B cell (primary cell): ENCODE data around the gene KMT2A. TPM values are rescaled to one million over a fixed set of nuclear protein-coding genes. Genes with fewer than 3 reads are reported as not detected.

Source experiments
- ATAC-seq: fragments of 200-7000 bp; cut with Tn5 transposase; one replicate; pipeline ENCODE4 v1.10.0; 2021; ENCODE audit warnings: low read depth, mild to moderate bottlenecking, moderate number of reproducible peaks, moderate library complexity
- CTCF ChIA-PET: fragments of 350-600 bp; sonication (Branson Sonifier 250); formaldehyde crosslinking; loops from one replicate; lab custom pipeline; 2021; ENCODE audit warnings: antibody characterized with exemption, inconsistent platforms; lab: Charles Lee
- POLR2A ChIA-PET: fragments of 350-600 bp; sonication (Branson Sonifier 250); formaldehyde crosslinking; loops from one replicate; lab custom pipeline; 2021; ENCODE audit warnings: antibody characterized with exemption; lab: Charles Lee
- DNase-seq: peaks from one replicate; pipeline ENCODE4 v3.0.0; 2013
- H2AFZ ChIP-seq: 2 replicates; pipeline ENCODE4 v1.6.1; 2012; ENCODE audit warnings: mild to moderate bottlenecking, low read depth, low read length; ENCODE audit not compliant: insufficient read depth, poor library complexity, severe bottlenecking
- H3K27ac ChIP-seq, 2 donors: 1 replicate in 1 of 2; 2 replicates in 1 of 2; pipeline ENCODE4 v1.5.1; 2012 to 2013; ENCODE audit warnings: low read length in 2 of 2, mild to moderate bottlenecking in 2 of 2, moderate library complexity in 1 of 2
- H3K27me3 ChIP-seq, 4 experiments: fragments of 200-600 bp in 1 of 4; sonication (generic) in 1 of 4; replicated peaks in 1 of 4; 1 replicate in 2 of 4; 2 replicates in 2 of 4; pipeline versions ENCODE4 v1.6.1 to v1.7.0; 2013 to 2016; ENCODE audit warnings: low read length in 3 of 4, mild to moderate bottlenecking in 2 of 4, mixed read lengths in 1 of 4, moderate library complexity in 1 of 4; ENCODE audit not compliant: insufficient read depth in 4 of 4, control insufficient read depth in 3 of 4; ENCODE audit errors: control extremely low read depth in 1 of 4
- H3K36me3 ChIP-seq, 2 experiments: replicated peaks in 1 of 2; 1 replicate in 1 of 2; 2 replicates in 1 of 2; pipeline versions ENCODE4 v1.6.1 to v1.7.1; 2013; ENCODE audit warnings: low read length in 1 of 2; ENCODE audit not compliant: insufficient read depth in 2 of 2, control insufficient read depth in 1 of 2; ENCODE audit errors: control extremely low read depth in 1 of 2, extremely low read depth in 1 of 2
- H3K4me1 ChIP-seq, 2 donors: fragments of 200-600 bp in 1 of 2; sonication (generic) in 1 of 2; 1 replicate in 1 of 2; 2 replicates in 1 of 2; pipeline versions ENCODE4 v1.5.1 to v1.6.1; 2013 to 2017; ENCODE audit warnings: low read length in 2 of 2; ENCODE audit not compliant: control insufficient read depth in 2 of 2, insufficient read depth in 2 of 2
- H3K4me2 ChIP-seq: replicated peaks from 2 replicates; pipeline ENCODE3; 2012; ENCODE audit warnings: mild to moderate bottlenecking, low read depth, low read length; ENCODE audit not compliant: poor library complexity, severe bottlenecking
- H3K4me3 ChIP-seq, 5 experiments: fragments of 200-600 bp in 1 of 5; sonication (generic) in 1 of 5; 1 replicate in 3 of 5; 2 replicates in 2 of 5; pipeline versions ENCODE4 v1.5.1 to v1.7.0; 2011 to 2016; ENCODE audit warnings: low read length in 4 of 5, mild to moderate bottlenecking in 4 of 5, low read depth in 2 of 5, control low read depth in 1 of 5, moderate library complexity in 1 of 5; ENCODE audit not compliant: insufficient read depth in 1 of 5; ENCODE audit errors: control extremely low read depth in 1 of 5, extremely low read depth in 1 of 5
- H3K79me2 ChIP-seq: fragments of 200-600 bp; sonication (generic); one replicate; pipeline ENCODE4 v1.6.0; 2016; ENCODE audit warnings: low read length; ENCODE audit not compliant: control insufficient read depth, insufficient read depth
- H3K9ac ChIP-seq: fragments of 200-600 bp; sonication (generic); 2 replicates; pipeline ENCODE4 v1.6.1; 2017; ENCODE audit warnings: mild to moderate bottlenecking, low read length, moderate library complexity
- H3K9me3 ChIP-seq, 3 donors: one replicate each; pipeline versions ENCODE4 v1.6.1 to v1.7.1; 2013; ENCODE audit warnings: low read length in 2 of 3; ENCODE audit not compliant: control insufficient read depth in 2 of 3, insufficient read depth in 1 of 3; ENCODE audit errors: control extremely low read depth in 1 of 3
- H4K20me1 ChIP-seq: 2 replicates; pipeline ENCODE4 v1.6.0; 2012; ENCODE audit warnings: mild to moderate bottlenecking, low read length; ENCODE audit not compliant: insufficient read depth, control insufficient read depth, poor library complexity, severe bottlenecking
- H3K27ac Mint-ChIP-seq: one replicate; pipeline ENCODE4 v1.8.0; 2021; ENCODE audit warnings: mixed read lengths
- H3K27me3 Mint-ChIP-seq: one replicate; pipeline ENCODE4 v1.8.0; 2021; ENCODE audit warnings: mixed read lengths
- H3K4me1 Mint-ChIP-seq: one replicate; pipeline ENCODE4 v1.8.0; 2021; ENCODE audit warnings: mixed read lengths
- H3K4me3 Mint-ChIP-seq: one replicate; pipeline ENCODE4 v1.8.0; 2021; ENCODE audit warnings: mixed read lengths
- H3K9me3 Mint-ChIP-seq: one replicate; pipeline ENCODE4 v1.8.0; 2022; ENCODE audit warnings: mixed read lengths; ENCODE audit not compliant: insufficient read depth
- EZH2 ChIP-seq: IDR thresholded peaks from 2 replicates; pipeline ENCODE4 v1.6.1; 2012; ENCODE audit warnings: borderline replicate concordance, low read depth, mild to moderate bottlenecking, moderate library complexity, low read length; ENCODE audit not compliant: insufficient read depth, poor library complexity, severe bottlenecking
- WGBS: methylation state at CpG from one replicate; pipeline ENCODE4 v1.1.5; 2013; ENCODE audit warnings: missing lambda C conversion rate; ENCODE audit not compliant: insufficient coverage; 5-methylcytosine and 5-hydroxymethylcytosine counted together
- intact Hi-C: fragments of 100-400 bp; cut with micrococcal nuclease; formaldehyde crosslinking; loops from one replicate; pipeline ENCODE4 v1.10.0; 2022
- polyA plus RNA-seq: library from polyadenylated mRNA; depleted of rRNA; stranded (reverse); fragments of >200 nt; gene quantifications from 2 replicates; pipeline ENCODE4 v1.2.3, GENCODE V29; 2012
- total RNA-seq, 2 donors: library from RNA; stranded (reverse); fragments of 120-200 nt in 1 of 2; gene quantifications; 1 replicate in 1 of 2; 2 replicates in 1 of 2; pipeline versions ENCODE4 v1.2.3 to v1.2.4, GENCODE V29; 2013 to 2022
- TF ChIP-seq, protein P1 (sequence below): fragments of 200-600 bp; IDR thresholded peaks from one replicate; pipeline ENCODE4 v1.8.0; 2022; ENCODE audit warnings: antibody characterized with exemption, mild to moderate bottlenecking

Gene KMT2A
- total and polyA plus RNA-seq, 2 donors (not counting 1 experiment from before 2014, with no cell fraction given), result 32.1 to 175 TPM

DNA sequence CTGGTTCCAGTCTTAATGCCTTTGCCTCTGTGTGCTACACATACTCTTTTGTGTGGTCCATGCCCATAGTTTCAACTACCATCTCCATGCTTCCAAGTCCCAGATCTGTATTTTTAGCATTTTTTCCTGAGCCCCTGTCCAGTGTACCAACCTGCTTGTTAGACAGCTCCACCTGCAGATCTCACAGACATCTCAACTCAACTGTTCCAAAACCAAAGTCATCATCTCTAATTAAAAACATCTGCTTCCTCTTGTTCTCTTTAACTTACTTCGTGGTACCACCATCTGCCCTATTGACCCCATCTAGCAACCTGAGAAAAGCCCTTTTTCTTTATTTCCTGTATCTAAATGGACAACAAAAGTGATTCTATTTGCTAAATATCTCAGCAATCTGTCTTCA is 8.6 kb upstream of the KMT2A start:
- no peak overlapping the region for H3K27ac ChIP-seq
- no peaks in the 10 kb centered on the region for H3K79me2 ChIP-seq
- intact Hi-C loops, result no loop called here
- Mint-ChIP-seq H3K27ac (no peak overlapping the region), H3K27me3 (no peaks in the 10 kb centered on the region), H3K9me3 (no peaks in the 10 kb centered on the region), H3K4me3 (no peak overlapping the region), H3K4me1 (no peaks in the 10 kb centered on the region)
- H4K20me1 ChIP-seq, result no peaks in the 10 kb centered on the region
- WGBS, result 0% methylated on average over 1 of the region's 1 CpG
- ATAC-seq (no peak), DNase-seq (no peak)
- CTCF ChIA-PET, result no interaction called here
- H3K27me3 ChIP-seq, result no peaks in the 10 kb centered on the region
- no peak overlapping the region for H3K4me3 ChIP-seq
- POLR2A ChIA-PET, result no interaction called here
- H2AFZ ChIP-seq, result no peak overlapping the region
- no peaks in the 10 kb centered on the region for H3K36me3 ChIP-seq
- no peak overlapping the region for H3K4me2 ChIP-seq
- H3K9ac ChIP-seq, result no peak overlapping the region
- no peaks in the 10 kb centered on the region for H3K9me3 ChIP-seq
- TF ChIP-seq EZH2, result no peak
- TF ChIP-seq, protein P1, sequence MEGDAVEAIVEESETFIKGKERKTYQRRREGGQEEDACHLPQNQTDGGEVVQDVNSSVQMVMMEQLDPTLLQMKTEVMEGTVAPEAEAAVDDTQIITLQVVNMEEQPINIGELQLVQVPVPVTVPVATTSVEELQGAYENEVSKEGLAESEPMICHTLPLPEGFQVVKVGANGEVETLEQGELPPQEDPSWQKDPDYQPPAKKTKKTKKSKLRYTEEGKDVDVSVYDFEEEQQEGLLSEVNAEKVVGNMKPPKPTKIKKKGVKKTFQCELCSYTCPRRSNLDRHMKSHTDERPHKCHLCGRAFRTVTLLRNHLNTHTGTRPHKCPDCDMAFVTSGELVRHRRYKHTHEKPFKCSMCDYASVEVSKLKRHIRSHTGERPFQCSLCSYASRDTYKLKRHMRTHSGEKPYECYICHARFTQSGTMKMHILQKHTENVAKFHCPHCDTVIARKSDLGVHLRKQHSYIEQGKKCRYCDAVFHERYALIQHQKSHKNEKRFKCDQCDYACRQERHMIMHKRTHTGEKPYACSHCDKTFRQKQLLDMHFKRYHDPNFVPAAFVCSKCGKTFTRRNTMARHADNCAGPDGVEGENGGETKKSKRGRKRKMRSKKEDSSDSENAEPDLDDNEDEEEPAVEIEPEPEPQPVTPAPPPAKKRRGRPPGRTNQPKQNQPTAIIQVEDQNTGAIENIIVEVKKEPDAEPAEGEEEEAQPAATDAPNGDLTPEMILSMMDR, result no peak
- H3K4me1 ChIP-seq, result no peaks in the 10 kb centered on the region

DNA sequence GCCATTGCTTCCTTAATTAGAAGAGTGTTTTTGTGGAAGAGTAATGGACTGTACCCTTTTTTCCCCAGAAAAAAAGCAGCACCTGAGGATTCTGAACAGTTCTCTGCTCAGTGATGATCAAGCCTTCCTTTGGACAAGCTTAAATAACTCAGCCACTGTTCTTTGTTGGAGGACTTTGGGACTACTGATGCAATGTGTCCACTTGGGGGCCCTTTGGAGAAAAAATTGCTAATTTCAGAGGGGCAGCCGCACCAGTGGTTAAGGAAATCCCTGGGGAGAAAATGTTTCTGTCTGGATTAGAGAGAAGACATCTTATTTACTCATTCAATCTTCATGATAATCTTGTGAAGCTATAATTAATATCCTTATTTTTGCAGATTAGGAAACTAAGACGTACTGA is 5.3 kb upstream of the KMT2A start:
- DNase-seq (no peak), ATAC-seq (no peak)
- H3K79me2 ChIP-seq, result no peaks in the 10 kb centered on the region
- Mint-ChIP-seq H3K27me3 (no peaks in the 10 kb centered on the region), H3K9me3 (no peaks in the 10 kb centered on the region), H3K27ac (no peak overlapping the region), H3K4me3 (no peak overlapping the region), H3K4me1 (peaks cover 9% of the 10 kb centered on the region)
- H3K9me3 ChIP-seq, result no peaks in the 10 kb centered on the region
- no peaks in the 10 kb centered on the region for H3K36me3 ChIP-seq
- no peak overlapping the region for H3K4me2 ChIP-seq
- H3K4me3 ChIP-seq, result no peak overlapping the region
- peaks cover 6 to 9% of the 10 kb centered on the region in 2 donors for H3K4me1 ChIP-seq
- H4K20me1 ChIP-seq, result no peaks in the 10 kb centered on the region
- TF ChIP-seq, protein P1, result no peak
- no peak for TF ChIP-seq EZH2
- intact Hi-C loops, result loop anchor here (10.0 kb wide), 1 partner anchor 444 kb away; no protein-coding TSS in a partner anchor
- H3K9ac ChIP-seq, result no peak overlapping the region
- no peaks in the 10 kb centered on the region for H3K27me3 ChIP-seq
- ChIA-PET POLR2A (no interaction called here), CTCF (interaction anchor here (0.9 kb wide), 1 partner anchor 58 kb away, joined by 3 read pairs; no protein-coding TSS in a partner anchor)
- H2AFZ ChIP-seq, result no peak overlapping the region
- no peak overlapping the region for H3K27ac ChIP-seq
- WGBS, result no CpG with 5 or more reads among the region's 2 CpGs
